IMR-90 (cell line): ENCODE results near the gene SORL1. TPM values are rescaled to one million over a fixed set of nuclear protein-coding genes. Genes with fewer than 3 reads are reported as not detected.

Experiments
- ATAC-seq: fragments of 200-7000 bp; cut with Tn5 transposase; 2 replicates; pipeline ENCODE4 v1.9.1; 2020; ENCODE audit warnings: low read depth, mild to moderate bottlenecking, moderate library complexity
- BruUV-seq: library from RNA; stranded (reverse); fragments of 400-500 nt; replicated peaks from 2 replicates; lab custom pipeline; 2021; lab: Mats Ljungman, UMichigan
- CTCF ChIA-PET: fragments of 300-600 bp; formaldehyde crosslinking; extraction: SDS; loops from one replicate; lab custom pipeline; 2021; ENCODE audit warnings: antibody characterized with exemption; lab: Yijun Ruan, JAX
- POLR2A ChIA-PET: fragments of 300-600 bp; sonication (Branson Sonifier 250); formaldehyde crosslinking; loops from one replicate; lab custom pipeline; 2022; ENCODE audit warnings: antibody characterized with exemption; ENCODE audit not compliant: unreplicated experiment; lab: Charles Lee
- DNase-seq: peaks from one replicate; pipeline ENCODE4 v3.0.0; 2013
- H2AFZ ChIP-seq: replicated peaks from 2 replicates; pipeline ENCODE3; 2013; ENCODE audit warnings: low read length, mild to moderate bottlenecking; ENCODE audit not compliant: poor library complexity
- H2AK5ac ChIP-seq: 2 replicates; pipeline ENCODE4 v1.6.1; 2013; ENCODE audit warnings: low read depth, low read length, inconsistent platforms
- H2AK9ac ChIP-seq: replicated peaks from 2 replicates; pipeline ENCODE3; 2013; ENCODE audit warnings: mild to moderate bottlenecking, low read depth, low read length, moderate library complexity; ENCODE audit not compliant: poor library complexity
- H2BK120ac ChIP-seq: 2 replicates; pipeline ENCODE4 v1.6.1; 2013; ENCODE audit warnings: low read depth, low read length, inconsistent platforms
- H2BK15ac ChIP-seq: 3 replicates; pipeline ENCODE4 v1.6.1; 2013; ENCODE audit warnings: low read depth, low read length, inconsistent platforms
- H2BK20ac ChIP-seq: 2 replicates; pipeline ENCODE4 v1.6.1; 2013; ENCODE audit warnings: low read depth, mild to moderate bottlenecking, inconsistent platforms, low read length, moderate library complexity
- H2BK5ac ChIP-seq: 2 replicates; pipeline ENCODE4 v1.6.1; 2013; ENCODE audit warnings: mild to moderate bottlenecking, low read depth, low read length, inconsistent platforms; ENCODE audit not compliant: poor library complexity, severe bottlenecking
- H3K14ac ChIP-seq: replicated peaks from 2 replicates; pipeline ENCODE4 v1.6.1; 2013; ENCODE audit warnings: low read depth, low read length, inconsistent platforms
- H3K18ac ChIP-seq: 2 replicates; pipeline ENCODE4 v1.6.1; 2013; ENCODE audit warnings: low read depth, low read length, control low read depth
- H3K23ac ChIP-seq: 2 replicates; pipeline ENCODE4 v1.6.1; 2013; ENCODE audit warnings: low read depth, low read length, inconsistent platforms
- H3K27ac ChIP-seq: 2 replicates; pipeline ENCODE4 v1.5.1; 2013; ENCODE audit warnings: mild to moderate bottlenecking, control low read depth, low read length; ENCODE audit not compliant: insufficient read depth
- H3K27me3 ChIP-seq: 2 replicates; pipeline ENCODE4 v1.6.1; 2013; ENCODE audit warnings: low read length; ENCODE audit not compliant: control insufficient read depth, insufficient read depth
- H3K36me3 ChIP-seq: 2 replicates; pipeline ENCODE4 v1.6.1; 2013; ENCODE audit warnings: low read length, mixed read lengths; ENCODE audit not compliant: control insufficient read depth, insufficient read depth
- H3K4ac ChIP-seq: 2 replicates; pipeline ENCODE4 v1.6.1; 2013; ENCODE audit warnings: low read depth, low read length, inconsistent platforms
- H3K4me1 ChIP-seq: 2 replicates; pipeline ENCODE4 v1.6.1; 2013; ENCODE audit warnings: low read length, mixed read lengths; ENCODE audit not compliant: control insufficient read depth, insufficient read depth
- H3K4me2 ChIP-seq: 2 replicates; pipeline ENCODE4 v1.6.1; 2013; ENCODE audit warnings: low read depth, mild to moderate bottlenecking, control low read depth, low read length, moderate library complexity
- H3K4me3 ChIP-seq: 2 replicates; pipeline ENCODE4 v1.5.1; 2013; ENCODE audit warnings: low read depth, mild to moderate bottlenecking, control low read depth, low read length, moderate library complexity; ENCODE audit not compliant: insufficient read depth
- H3K56ac ChIP-seq: 2 replicates; pipeline ENCODE4 v1.6.1; 2013; ENCODE audit warnings: low read length, inconsistent platforms; ENCODE audit not compliant: insufficient read depth; ENCODE audit errors: extremely low read depth
- H3K79me1 ChIP-seq, 2 experiments: 2 replicates each; pipeline ENCODE4 v1.6.1; 2013; ENCODE audit warnings: low read length in 2 of 2, inconsistent platforms in 1 of 2, low read depth in 1 of 2
- H3K9ac ChIP-seq: 2 replicates; pipeline ENCODE4 v1.6.1; 2013; ENCODE audit warnings: low read depth, low read length, control low read depth
- H3K9me1 ChIP-seq: 2 replicates; pipeline ENCODE4 v1.6.1; 2013; ENCODE audit warnings: low read length, inconsistent platforms; ENCODE audit not compliant: insufficient read depth
- H3K9me3 ChIP-seq: 2 replicates; pipeline ENCODE4 v1.6.1; 2013; ENCODE audit warnings: low read length; ENCODE audit not compliant: control insufficient read depth, insufficient read depth
- H4K20me1 ChIP-seq: 2 replicates; pipeline ENCODE4 v1.6.1; 2013; ENCODE audit warnings: low read length, inconsistent platforms; ENCODE audit not compliant: insufficient read depth
- H4K5ac ChIP-seq: 2 replicates; pipeline ENCODE4 v1.6.1; 2013; ENCODE audit warnings: mild to moderate bottlenecking, low read depth, low read length, control low read depth
- H4K8ac ChIP-seq, 2 experiments: 2 replicates each; pipeline ENCODE4 v1.6.1; 2013; ENCODE audit warnings: low read depth in 2 of 2, low read length in 2 of 2, control low read depth in 1 of 2, inconsistent platforms in 1 of 2
- H4K91ac ChIP-seq: 2 replicates; pipeline ENCODE4 v1.6.1; 2013; ENCODE audit warnings: low read depth, low read length, inconsistent platforms; ENCODE audit not compliant: insufficient read depth
- BHLHE40 ChIP-seq: fragments of 150-350 bp; IDR thresholded peaks from 2 replicates; pipeline ENCODE4 v1.6.1; 2016; ENCODE audit warnings: mild to moderate bottlenecking, low read depth, low read length
- CEBPB ChIP-seq: IDR thresholded peaks from 2 replicates; pipeline ENCODE4 v1.6.1; 2012; ENCODE audit warnings: low read depth, low read length, improper control_type of control experiment
- CHD1 ChIP-seq: IDR thresholded peaks from 2 replicates; pipeline ENCODE4 v1.6.1; 2012; ENCODE audit warnings: low read depth, low read length, improper control_type of control experiment
- CTCF ChIP-seq: conservative IDR thresholded peaks from 2 replicates; pipeline ENCODE4 v1.5.1; 2012; ENCODE audit warnings: mild to moderate bottlenecking, low read depth, low read length, improper control_type of control experiment
- FOS ChIP-seq: fragments of 150-350 bp; IDR thresholded peaks from 2 replicates; pipeline ENCODE4 v1.6.1; 2016; ENCODE audit warnings: low read depth, low read length
- MAFK ChIP-seq: IDR thresholded peaks from 2 replicates; pipeline ENCODE4 v1.6.1; 2012; ENCODE audit warnings: low read depth, low read length, improper control_type of control experiment
- MAZ ChIP-seq: IDR thresholded peaks from 2 replicates; pipeline ENCODE4 v1.6.1; 2012; ENCODE audit warnings: low read depth, mild to moderate bottlenecking, low read length, improper control_type of control experiment, moderate library complexity, borderline replicate concordance
- MXI1 ChIP-seq: IDR thresholded peaks from 2 replicates; pipeline ENCODE4 v1.6.1; 2012; ENCODE audit warnings: low read depth, mild to moderate bottlenecking, low read length, moderate library complexity, borderline replicate concordance
- NFE2L2 ChIP-seq: fragments of 150-350 bp; IDR thresholded peaks from 2 replicates; pipeline ENCODE4 v1.6.1; 2016; ENCODE audit warnings: low read depth, mild to moderate bottlenecking, low read length
- POLR2A ChIP-seq: IDR thresholded peaks from 2 replicates; pipeline ENCODE4 v1.6.1; 2012; ENCODE audit warnings: mild to moderate bottlenecking, low read depth, low read length
- RAD21 ChIP-seq: IDR thresholded peaks from 2 replicates; pipeline ENCODE4 v1.6.1; 2012; ENCODE audit warnings: low read length, improper control_type of control experiment
- RCOR1 ChIP-seq: IDR thresholded peaks from 2 replicates; pipeline ENCODE4 v1.6.1; 2012; ENCODE audit warnings: mild to moderate bottlenecking, low read length, improper control_type of control experiment; ENCODE audit not compliant: insufficient replicate concordance
- RFX5 ChIP-seq: IDR thresholded peaks from 2 replicates; pipeline ENCODE4 v1.8.0; 2012; ENCODE audit warnings: low read depth, mild to moderate bottlenecking, low read length, moderate library complexity
- SMC3 ChIP-seq: fragments of 150-350 bp; IDR thresholded peaks from 2 replicates; pipeline ENCODE4 v1.6.1; 2016; ENCODE audit warnings: low read depth, mild to moderate bottlenecking, antibody characterized with exemption, low read length, moderate library complexity
- WGBS, 2 experiments: methylation state at CpG; one replicate each; pipeline versions ENCODE4 v1.1.5 to v1.1.7; 2013; ENCODE audit warnings: missing lambda C conversion rate in 2 of 2; ENCODE audit not compliant: insufficient read length in 1 of 2; ENCODE audit errors: extremely low coverage in 2 of 2; 5-methylcytosine and 5-hydroxymethylcytosine counted together
- dilution Hi-C: fragments of 300-500 bp; cut with HindIII; formaldehyde crosslinking; loops from one replicate; pipeline ENCODE4 v1.14.3; 2018; ENCODE audit warnings: low sequenced_read_pairs; ENCODE audit not compliant: unreplicated experiment
- in situ Hi-C: fragments of 300-500 bp; cut with MboI; formaldehyde crosslinking; loops from 3 replicates; pipeline ENCODE4 v1.14.3; 2019; ENCODE audit warnings: low sequenced_read_pairs, inconsistent platforms, mixed read lengths
- intact Hi-C: fragments of 100-400 bp; cut with micrococcal nuclease; formaldehyde crosslinking; loops from 2 replicates; pipeline ENCODE4 v1.10.0; 2022
- polyA plus RNA-seq, 3 experiments: library from polyadenylated mRNA; depleted of rRNA; stranded (reverse); fragments of >200 nt; gene quantifications; 2 replicates each; pipeline ENCODE4 v1.2.3, GENCODE V29; 2012; ENCODE audit warnings: low replicate concordance in 1 of 3
- total RNA-seq: library from RNA; depleted of rRNA; stranded (reverse); fragments of >200 nt; gene quantifications from 2 replicates; pipeline ENCODE4 v1.2.3, GENCODE V29; 2012
- TF ChIP-seq, protein P1 (sequence below): fragments of 150-350 bp; IDR thresholded peaks from 2 replicates; pipeline ENCODE4 v1.6.1; 2016; ENCODE audit warnings: low read depth, mild to moderate bottlenecking, low read length, moderate library complexity, borderline replicate concordance
- TF ChIP-seq, protein P2 (sequence below): fragments of 150-350 bp; IDR thresholded peaks from 2 replicates; pipeline ENCODE4 v1.6.1; 2017; ENCODE audit warnings: mild to moderate bottlenecking, antibody characterized with exemption, low read length, low read depth

Gene SORL1
- total and polyA plus RNA-seq, 2 of the 4 experiments (the other 2 are of a cell fraction), result 1.0 to 2.0 TPM

DNA sequence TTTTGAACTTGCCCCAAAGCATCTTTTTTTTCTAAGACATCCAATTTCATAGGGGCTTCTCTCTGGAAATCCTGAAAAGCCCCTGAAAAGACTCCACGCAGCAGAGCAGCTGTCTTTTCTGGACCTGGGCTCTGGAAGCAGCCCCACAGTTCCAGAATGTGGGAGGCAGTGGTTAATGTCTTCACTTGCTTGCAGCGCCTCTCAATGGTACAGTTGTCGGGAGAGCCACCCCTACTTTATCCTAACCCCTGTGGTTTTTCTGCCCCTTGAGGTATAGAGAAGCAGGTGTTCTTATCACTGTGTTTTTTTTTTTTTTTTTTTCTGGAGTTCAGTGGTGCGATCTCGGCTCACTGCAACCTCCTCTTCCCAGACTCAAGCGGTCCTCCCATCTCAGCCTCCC is 84.0 kb downstream of the SORL1 start:
- intact Hi-C loops, result no loop called here
- POLR2A ChIA-PET, result no interaction called here

More for the DNA sequence above, 84.0 kb downstream of the SORL1 start:
- H3K18ac ChIP-seq, result no peak overlapping the region
- dilution Hi-C loops (no loop called here), in situ Hi-C loops (no loop called here)
- no peak overlapping the region for H2AK9ac ChIP-seq
- CTCF ChIA-PET, result interaction anchor here (0.6 kb wide), 1 partner anchor 42 kb away, joined by 3 read pairs; no protein-coding TSS in a partner anchor
- no peak overlapping the region for H3K4ac ChIP-seq
- H3K4me2 ChIP-seq, result no peak overlapping the region
- H2AK5ac ChIP-seq, result no peak overlapping the region
- no peak overlapping the region for H2BK15ac ChIP-seq
- WGBS, 2 experiments, result no CpG with 5 or more reads among the region's 6 CpGs
- H2BK120ac ChIP-seq, result no peak overlapping the region
- no peaks in the 10 kb centered on the region for H4K20me1 ChIP-seq
- BruUV-seq, result no TSS peak
- no peak overlapping the region for H4K5ac ChIP-seq
- H2BK20ac ChIP-seq, result no peak overlapping the region
- no peak overlapping the region for H3K27ac ChIP-seq
- H3K4me1 ChIP-seq, result no peaks in the 10 kb centered on the region
- no peak for TF ChIP-seq POLR2A
- TF ChIP-seq RFX5, result no peak
- no peak for TF ChIP-seq FOS
- no peak for TF ChIP-seq SMC3
- TF ChIP-seq MAFK, result no peak
- TF ChIP-seq CTCF, result no peak
- no peak for TF ChIP-seq NFE2L2
- TF ChIP-seq CHD1, result no peak
- no peak for TF ChIP-seq RAD21
- no peak for TF ChIP-seq MAZ
- TF ChIP-seq, protein P1, sequence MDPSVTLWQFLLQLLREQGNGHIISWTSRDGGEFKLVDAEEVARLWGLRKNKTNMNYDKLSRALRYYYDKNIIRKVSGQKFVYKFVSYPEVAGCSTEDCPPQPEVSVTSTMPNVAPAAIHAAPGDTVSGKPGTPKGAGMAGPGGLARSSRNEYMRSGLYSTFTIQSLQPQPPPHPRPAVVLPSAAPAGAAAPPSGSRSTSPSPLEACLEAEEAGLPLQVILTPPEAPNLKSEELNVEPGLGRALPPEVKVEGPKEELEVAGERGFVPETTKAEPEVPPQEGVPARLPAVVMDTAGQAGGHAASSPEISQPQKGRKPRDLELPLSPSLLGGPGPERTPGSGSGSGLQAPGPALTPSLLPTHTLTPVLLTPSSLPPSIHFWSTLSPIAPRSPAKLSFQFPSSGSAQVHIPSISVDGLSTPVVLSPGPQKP, result no peak
- TF ChIP-seq CEBPB, result no peak
- TF ChIP-seq, protein P2, sequence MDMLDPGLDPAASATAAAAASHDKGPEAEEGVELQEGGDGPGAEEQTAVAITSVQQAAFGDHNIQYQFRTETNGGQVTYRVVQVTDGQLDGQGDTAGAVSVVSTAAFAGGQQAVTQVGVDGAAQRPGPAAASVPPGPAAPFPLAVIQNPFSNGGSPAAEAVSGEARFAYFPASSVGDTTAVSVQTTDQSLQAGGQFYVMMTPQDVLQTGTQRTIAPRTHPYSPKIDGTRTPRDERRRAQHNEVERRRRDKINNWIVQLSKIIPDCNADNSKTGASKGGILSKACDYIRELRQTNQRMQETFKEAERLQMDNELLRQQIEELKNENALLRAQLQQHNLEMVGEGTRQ, result no peak
- no peak for TF ChIP-seq BHLHE40
- no peak for TF ChIP-seq RCOR1
- TF ChIP-seq MXI1, result no peak
- no peak overlapping the region for H4K91ac ChIP-seq
- no peak overlapping the region for H3K56ac ChIP-seq
- H2AFZ ChIP-seq, result no peak overlapping the region
- no peaks in the 10 kb centered on the region for H3K36me3 ChIP-seq
- no peaks in the 10 kb centered on the region for H3K9me1 ChIP-seq
- H3K9me3 ChIP-seq, result no peaks in the 10 kb centered on the region
- H3K79me1 ChIP-seq, result no peaks in the 10 kb centered on the region
- no peak overlapping the region for H2BK5ac ChIP-seq
- H4K8ac ChIP-seq, result no peak overlapping the region
- H3K23ac ChIP-seq, result no peak overlapping the region
- ATAC-seq, result no peak
- no peak overlapping the region for H3K9ac ChIP-seq
- no peak for DNase-seq
- H3K4me3 ChIP-seq, result no peak overlapping the region
- H3K14ac ChIP-seq, result no peak overlapping the region
- peaks cover 4% of the 10 kb centered on the region; the same call in 1 of the 2 replicates for H3K27me3 ChIP-seq
